ENCODE results near the gene PRKCE.
"Not testable (repeated sequence)": the region's sequence is repeated elsewhere in the genome, so short reads cannot be mapped to it uniquely, and the experiment has no call there.

PRKCE gene

GRCh38 chr2:45886171-45886663, 234.7 kb downstream of the PRKCE start:
- H3K27ac ChIP-seq (ENCODE audit: low read length), result no peak overlapping the region
- no peak overlapping the region for H3K9ac ChIP-seq (ENCODE audit: low read length)
- no peaks in the 10 kb centered on the region for H3K4me1 ChIP-seq (ENCODE audit: control insufficient read depth, low read depth, low read length)
- no peaks in the 10 kb centered on the region for H3K36me3 ChIP-seq (ENCODE audit: control insufficient read depth, low read depth, low read length)
- H3K27me3 ChIP-seq (ENCODE audit: control insufficient read depth, insufficient read depth, low read length), result no peaks in the 10 kb centered on the region
- H3K9me3 ChIP-seq (ENCODE audit: control insufficient read depth, low read depth, low read length), result no peaks in the 10 kb centered on the region
- no peak overlapping the region for H3K4me3 ChIP-seq (ENCODE audit: low read length)

GRCh38 chr2:45888167-45888566, 236.7 kb downstream of the PRKCE start:
- H3K9me3 ChIP-seq (ENCODE audit: control insufficient read depth, low read depth, low read length), result no peaks in the 10 kb centered on the region
- H3K4me3 ChIP-seq (ENCODE audit: low read length), result no peak overlapping the region
- H3K27ac ChIP-seq (ENCODE audit: low read length), result no peak overlapping the region
- H3K36me3 ChIP-seq (ENCODE audit: control insufficient read depth, low read depth, low read length), result no peaks in the 10 kb centered on the region
- H3K9ac ChIP-seq (ENCODE audit: low read length), result no peak overlapping the region
- H3K27me3 ChIP-seq (ENCODE audit: control insufficient read depth, insufficient read depth, low read length), result no peaks in the 10 kb centered on the region
- H3K4me1 ChIP-seq (ENCODE audit: control insufficient read depth, low read depth, low read length), result no peaks in the 10 kb centered on the region

GRCh38 chr2:45888641-45889040, 237.2 kb downstream of the PRKCE start:
- H3K4me1 ChIP-seq (ENCODE audit: control insufficient read depth, low read depth, low read length), result no peaks in the 10 kb centered on the region
- H3K36me3 ChIP-seq (ENCODE audit: control insufficient read depth, low read depth, low read length), result no peaks in the 10 kb centered on the region
- no peaks in the 10 kb centered on the region for H3K27me3 ChIP-seq (ENCODE audit: control insufficient read depth, insufficient read depth, low read length)
- H3K4me3 ChIP-seq (ENCODE audit: low read length), result no peak overlapping the region
- H3K9me3 ChIP-seq (ENCODE audit: control insufficient read depth, low read depth, low read length), result no peaks in the 10 kb centered on the region
- no peak overlapping the region for H3K9ac ChIP-seq (ENCODE audit: low read length)
- H3K27ac ChIP-seq (ENCODE audit: low read length), result no peak overlapping the region

GRCh38 chr2:45889053-45889452, 237.6 kb downstream of the PRKCE start:
- H3K4me3 ChIP-seq (ENCODE audit: low read length), result no peak overlapping the region
- H3K9me3 ChIP-seq (ENCODE audit: control insufficient read depth, low read depth, low read length), result no peaks in the 10 kb centered on the region
- no peaks in the 10 kb centered on the region for H3K4me1 ChIP-seq (ENCODE audit: control insufficient read depth, low read depth, low read length)
- H3K27ac ChIP-seq (ENCODE audit: low read length), result no peak overlapping the region
- H3K36me3 ChIP-seq (ENCODE audit: control insufficient read depth, low read depth, low read length), result no peaks in the 10 kb centered on the region
- H3K27me3 ChIP-seq (ENCODE audit: control insufficient read depth, insufficient read depth, low read length), result no peaks in the 10 kb centered on the region
- H3K9ac ChIP-seq (ENCODE audit: low read length), result no peak overlapping the region

GRCh38 chr2:45889620-45890370, 238.3 kb downstream of the PRKCE start:
- no peak overlapping the region for H3K4me3 ChIP-seq (ENCODE audit: low read length)
- no peak overlapping the region for H3K9ac ChIP-seq (ENCODE audit: low read length)
- no peaks in the 10 kb centered on the region for H3K9me3 ChIP-seq (ENCODE audit: control insufficient read depth, low read depth, low read length)
- no peak overlapping the region for H3K27ac ChIP-seq (ENCODE audit: low read length)
- H3K36me3 ChIP-seq (ENCODE audit: control insufficient read depth, low read depth, low read length), result no peaks in the 10 kb centered on the region
- no peaks in the 10 kb centered on the region for H3K4me1 ChIP-seq (ENCODE audit: control insufficient read depth, low read depth, low read length)
- H3K27me3 ChIP-seq (ENCODE audit: control insufficient read depth, insufficient read depth, low read length), result no peaks in the 10 kb centered on the region

- not testable (repeated sequence) for H3K4me1 ChIP-seq (ENCODE audit: control insufficient read depth, low read depth, low read length); H3K27ac ChIP-seq (ENCODE audit: low read length)
These were observed 238.8 kb downstream of the PRKCE start for GRCh38 chr2:45890371-45890646.

GRCh38 chr2:45890819-45891218, 239.3 kb downstream of the PRKCE start:
- Histone ChIP-seq H3K27me3 (ENCODE audit: control insufficient read depth, insufficient read depth, low read length) (no peaks in the 10 kb centered on the region), H3K9ac (ENCODE audit: low read length) (no peak overlapping the region), H3K4me3 (ENCODE audit: low read length) (no peak overlapping the region), H3K9me3 (ENCODE audit: control insufficient read depth, low read depth, low read length) (no peaks in the 10 kb centered on the region), H3K36me3 (ENCODE audit: control insufficient read depth, low read depth, low read length) (no peaks in the 10 kb centered on the region), H3K4me1 (ENCODE audit: control insufficient read depth, low read depth, low read length) (no peaks in the 10 kb centered on the region), H3K27ac (ENCODE audit: low read length) (no peak overlapping the region)

More at GRCh38 chr2:45890371-45890646, 238.8 kb downstream of the PRKCE start:
- not testable (repeated sequence) for H3K9me3 ChIP-seq (ENCODE audit: control insufficient read depth, low read depth, low read length); H3K9ac ChIP-seq (ENCODE audit: low read length); H3K36me3 ChIP-seq (ENCODE audit: control insufficient read depth, low read depth, low read length); H3K27me3 ChIP-seq (ENCODE audit: control insufficient read depth, insufficient read depth, low read length); H3K4me3 ChIP-seq (ENCODE audit: low read length)

GRCh38 chr2:45891719-45892424, 240.4 kb downstream of the PRKCE start:
- Histone ChIP-seq H3K36me3 (ENCODE audit: control insufficient read depth, low read depth, low read length) (no peaks in the 10 kb centered on the region), H3K4me1 (ENCODE audit: control insufficient read depth, low read depth, low read length) (no peaks in the 10 kb centered on the region), H3K9ac (ENCODE audit: low read length) (no peak overlapping the region), H3K4me3 (ENCODE audit: low read length) (no peak overlapping the region), H3K27me3 (ENCODE audit: control insufficient read depth, insufficient read depth, low read length) (no peaks in the 10 kb centered on the region), H3K9me3 (ENCODE audit: control insufficient read depth, low read depth, low read length) (no peaks in the 10 kb centered on the region), H3K27ac (ENCODE audit: low read length) (no peak overlapping the region)

- Histone ChIP-seq H3K9ac (ENCODE audit: low read length) (no peak overlapping the region), H3K27me3 (ENCODE audit: control insufficient read depth, insufficient read depth, low read length) (no peaks in the 10 kb centered on the region), H3K4me3 (ENCODE audit: low read length) (no peak overlapping the region), H3K27ac (ENCODE audit: low read length) (no peak overlapping the region), H3K9me3 (ENCODE audit: control insufficient read depth, low read depth, low read length) (no peaks in the 10 kb centered on the region), H3K36me3 (ENCODE audit: control insufficient read depth, low read depth, low read length) (no peaks in the 10 kb centered on the region), H3K4me1 (ENCODE audit: control insufficient read depth, low read depth, low read length) (no peaks in the 10 kb centered on the region)
These were observed 240.9 kb downstream of the PRKCE start for GRCh38 chr2:45892425-45892745.

- H3K27me3 ChIP-seq (ENCODE audit: control insufficient read depth, insufficient read depth, low read length), result no peaks in the 10 kb centered on the region
- no peak overlapping the region for H3K4me3 ChIP-seq (ENCODE audit: low read length)
- H3K27ac ChIP-seq (ENCODE audit: low read length), result no peak overlapping the region
- H3K9ac ChIP-seq (ENCODE audit: low read length), result no peak overlapping the region
- H3K9me3 ChIP-seq (ENCODE audit: control insufficient read depth, low read depth, low read length), result no peaks in the 10 kb centered on the region
- H3K4me1 ChIP-seq (ENCODE audit: control insufficient read depth, low read depth, low read length), result no peaks in the 10 kb centered on the region
- H3K36me3 ChIP-seq (ENCODE audit: control insufficient read depth, low read depth, low read length), result no peaks in the 10 kb centered on the region
These were observed 241.3 kb downstream of the PRKCE start for GRCh38 chr2:45892757-45893156.

GRCh38 chr2:45894211-45894610, 242.7 kb downstream of the PRKCE start:
- Histone ChIP-seq H3K4me3 (ENCODE audit: low read length) (no peak overlapping the region), H3K36me3 (ENCODE audit: control insufficient read depth, low read depth, low read length) (no peaks in the 10 kb centered on the region), H3K27me3 (ENCODE audit: control insufficient read depth, insufficient read depth, low read length) (no peaks in the 10 kb centered on the region), H3K9ac (ENCODE audit: low read length) (no peak overlapping the region), H3K27ac (ENCODE audit: low read length) (no peak overlapping the region), H3K4me1 (ENCODE audit: control insufficient read depth, low read depth, low read length) (no peaks in the 10 kb centered on the region), H3K9me3 (ENCODE audit: control insufficient read depth, low read depth, low read length) (no peaks in the 10 kb centered on the region)

GRCh38 chr2:45895241-45895861, 243.9 kb downstream of the PRKCE start:
- H3K27ac ChIP-seq (ENCODE audit: low read length), result no peak overlapping the region
- no peak overlapping the region for H3K4me3 ChIP-seq (ENCODE audit: low read length)
- no peaks in the 10 kb centered on the region for H3K27me3 ChIP-seq (ENCODE audit: control insufficient read depth, insufficient read depth, low read length)
- no peaks in the 10 kb centered on the region for H3K36me3 ChIP-seq (ENCODE audit: control insufficient read depth, low read depth, low read length)
- no peaks in the 10 kb centered on the region for H3K4me1 ChIP-seq (ENCODE audit: control insufficient read depth, low read depth, low read length)
- H3K9ac ChIP-seq (ENCODE audit: low read length), result no peak overlapping the region
- H3K9me3 ChIP-seq (ENCODE audit: control insufficient read depth, low read depth, low read length), result no peaks in the 10 kb centered on the region

Measured in iPS-18a (cell line).